ENCODE results near the gene PRAC1. TPM values are rescaled to one million over a fixed set of nuclear protein-coding genes. Genes with fewer than 3 reads are reported as not detected.

PRAC1 gene
- total RNA-seq, 1 experiment from 2014 or later, result not detected

- TF ChIP-seq SIN3A (IDR thresholded peaks at IDR 0.05; ENCODE audit: low read depth) (no peak), POLR2A (IDR thresholded peaks at IDR 0.05; ENCODE audit: borderline replicate concordance, extremely low read depth, insufficient read depth, insufficient read length) (no peak), ZBTB33 (IDR thresholded peaks at IDR 0.05; ENCODE audit: extremely low read depth, insufficient replicate concordance, low read length) (no peak), POLR2AphosphoS5 (IDR thresholded peaks at IDR 0.05; ENCODE audit: low read depth, low read length) (no peak), CEBPB (IDR thresholded peaks at IDR 0.05; ENCODE audit: low read depth) (no peak), TCF7L2 (IDR thresholded peaks at IDR 0.05; ENCODE audit: borderline replicate concordance, extremely low read depth, insufficient read depth, insufficient read length) (no peak), ZNF274 (IDR thresholded peaks at IDR 0.05; ENCODE audit: low read depth, low read length) (no peak), YY1 (IDR thresholded peaks at IDR 0.05; ENCODE audit: extremely low read depth, insufficient replicate concordance, low read depth, low read length) (no peak), EZH2phosphoT487 (IDR thresholded peaks at IDR 0.05; ENCODE audit: borderline replicate concordance) (no peak)
- intact Hi-C loops (cut with micrococcal nuclease), result no loop called here
- Histone ChIP-seq H3K4me3 (replicated peaks in 1 of 2; ENCODE audit: low read depth in 1 of 2, low read length in 2 of 2) (no peak overlapping the region), H3K79me2 (ENCODE audit: insufficient read depth, low read length) (no peaks in the 10 kb centered on the region), H3K9ac (ENCODE audit: low read length) (no peak overlapping the region), H3K9me3 (ENCODE audit: control insufficient read depth in 1 of 2, insufficient read depth in 1 of 2, low read depth in 1 of 2, low read length in 2 of 2) (no peaks in the 10 kb centered on the region), H3K27me3 (ENCODE audit: insufficient read depth, low read length) (no peaks in the 10 kb centered on the region), H3K36me3 (ENCODE audit: control insufficient read depth in 1 of 2, insufficient read depth in 2 of 2, low read length in 2 of 2) (no peaks in the 10 kb centered on the region), H4K20me1 (ENCODE audit: insufficient read depth) (no peaks in the 10 kb centered on the region), H2AFZ (ENCODE audit: low read depth, low read length, poor library complexity, severe bottlenecking) (no peak overlapping the region), H3K9me2 (ENCODE audit: insufficient read depth) (no peaks in the 10 kb centered on the region), H3K27ac (ENCODE audit: low read depth, low read length) (no peak overlapping the region), H3K4me2 (ENCODE audit: low read length) (no peak overlapping the region), H3K4me1 (ENCODE audit: control insufficient read depth in 1 of 2, insufficient read depth in 2 of 2, low read length in 2 of 2) (peaks cover 5 to 21% of the 10 kb centered on the region in 2 experiments; a peak in 3 of 4 replicates)
- CTCF ChIA-PET, result interaction anchor here (4.0 to 6.8 kb wide), 2 partner anchors 64 to 153 kb away, joined by 60 to 97 read pairs; no protein-coding TSS in a partner anchor
- RAD21 ChIA-PET (ENCODE audit: low non-redundant PET in 1 of 2, low total read pairs in 2 of 2, uncharacterized antibody in 2 of 2, unreplicated experiment in 2 of 2), result no interaction called here
- DNase-seq (ENCODE audit: low read depth, low spot score) (no peak), ATAC-seq (no peak)
- BruUV-seq (replicated peaks), result no TSS peak
- POLR2A ChIA-PET, result no interaction called here
These were observed 4.0 kb upstream of the PRAC1 start for GRCh38 chr17:48726114-48726915.
